Breast epithelium (tissue), 4 donors: ENCODE results near the gene UBASH3B. TPM values are rescaled to one million over a fixed set of nuclear protein-coding genes. Genes with fewer than 3 reads are reported as not detected.

Experiments used
- DNase-seq, 2 donors: peaks; one replicate each; pipeline ENCODE4 v3.0.0-alpha.2; 2019; ENCODE audit warnings: low spot score in 2 of 2
- H3K27ac ChIP-seq, 2 donors: fragments of 200-600 bp; sonication (generic) in 1 of 2; one replicate each; pipeline ENCODE4 v1.5.1; 2016 to 2019; ENCODE audit warnings: mild to moderate bottlenecking in 1 of 2
- H3K27me3 ChIP-seq, 2 donors: fragments of 200-600 bp; sonication (generic) in 1 of 2; one replicate each; pipeline versions ENCODE4 v1.5.1 to v1.6.0; 2017 to 2019; ENCODE audit warnings: control low read depth in 1 of 2, mild to moderate bottlenecking in 1 of 2
- H3K36me3 ChIP-seq: fragments of 200-600 bp; one replicate; pipeline ENCODE4 v1.5.1; 2019
- H3K4me1 ChIP-seq, 2 donors: fragments of 200-600 bp; sonication (generic); one replicate each; pipeline ENCODE4 v1.5.1; 2016 to 2019; ENCODE audit warnings: control low read depth in 1 of 2
- H3K4me3 ChIP-seq, 3 donors: fragments of 200-600 bp; sonication (generic); 1 replicate in 2 of 3; 2 replicates in 1 of 3; pipeline ENCODE4 v1.5.1; 2016 to 2019; ENCODE audit warnings: mild to moderate bottlenecking in 3 of 3, moderate library complexity in 2 of 3
- H3K9me3 ChIP-seq, 2 donors: fragments of 200-600 bp; sonication (generic) in 1 of 2; one replicate each; pipeline ENCODE4 v1.5.1; 2016 to 2019; ENCODE audit warnings: control low read depth in 1 of 2
- CTCF ChIP-seq, 3 donors: fragments of 450-650 bp; IDR thresholded peaks; one replicate each; pipeline ENCODE4 v1.5.1; 2016 to 2017; ENCODE audit warnings: antibody characterized with exemption in 3 of 3, mild to moderate bottlenecking in 3 of 3, moderate library complexity in 3 of 3
- POLR2A ChIP-seq: fragments of 450-650 bp; IDR thresholded peaks from one replicate; pipeline ENCODE4 v1.6.1; 2016; ENCODE audit warnings: antibody characterized with exemption, mild to moderate bottlenecking, moderate library complexity
- POLR2AphosphoS5 ChIP-seq, 3 donors: sonication (generic); formaldehyde crosslinking; IDR thresholded peaks; one replicate each; pipeline ENCODE4 v1.6.1; 2017; ENCODE audit warnings: antibody characterized with exemption in 3 of 3
- intact Hi-C: fragments of 100-400 bp; cut with DNase I; formaldehyde crosslinking; loops from one replicate; pipeline ENCODE4 v1.15.1; 2023; ENCODE audit warnings: low total_unique reads
- total RNA-seq, 3 donors: library from RNA; depleted of rRNA; stranded (reverse); fragments of >200 nt; gene quantifications; one replicate each; pipeline ENCODE4 v1.1.0, GENCODE V29; 2016

Gene UBASH3B
- total RNA-seq, 3 donors from 2014 or later = 4.7 to 6.2 (median 4.8) TPM

DNA sequence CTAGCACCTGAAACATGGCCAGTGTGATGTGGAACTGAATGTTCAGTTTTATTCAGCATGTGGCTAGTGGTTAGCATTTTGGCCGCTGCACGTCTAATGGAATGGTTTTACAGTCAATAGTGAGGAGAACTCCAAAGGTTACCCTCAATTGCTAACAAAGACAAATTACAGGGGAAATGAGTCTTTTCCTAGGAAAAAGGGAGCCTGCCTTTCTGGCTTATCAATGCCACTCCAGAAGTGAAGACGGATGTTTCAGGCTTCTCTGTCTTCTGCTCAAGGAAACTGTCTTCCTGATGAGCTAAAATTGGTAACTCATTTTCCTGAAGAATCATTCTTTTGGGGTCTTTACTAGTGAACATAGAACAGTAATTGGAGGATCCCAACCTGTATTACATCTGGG, 98.5 kb downstream of the UBASH3B start:
- H3K4me1 ChIP-seq = no peaks in the 10 kb centered on the region
- TF ChIP-seq CTCF (IDR thresholded peaks at IDR 0.05) (no peak), POLR2A (no peak), POLR2AphosphoS5 (IDR thresholded peaks at IDR 0.05) (no peak)
- no peak overlapping the region for H3K27ac ChIP-seq
- no peak overlapping the region for H3K4me3 ChIP-seq
- no peaks in the 10 kb centered on the region for H3K9me3 ChIP-seq
- DNase-seq = no peak
- intact Hi-C loops = no loop called here
- H3K36me3 ChIP-seq = no peaks in the 10 kb centered on the region
- H3K27me3 ChIP-seq = no peaks in the 10 kb centered on the region

DNA sequence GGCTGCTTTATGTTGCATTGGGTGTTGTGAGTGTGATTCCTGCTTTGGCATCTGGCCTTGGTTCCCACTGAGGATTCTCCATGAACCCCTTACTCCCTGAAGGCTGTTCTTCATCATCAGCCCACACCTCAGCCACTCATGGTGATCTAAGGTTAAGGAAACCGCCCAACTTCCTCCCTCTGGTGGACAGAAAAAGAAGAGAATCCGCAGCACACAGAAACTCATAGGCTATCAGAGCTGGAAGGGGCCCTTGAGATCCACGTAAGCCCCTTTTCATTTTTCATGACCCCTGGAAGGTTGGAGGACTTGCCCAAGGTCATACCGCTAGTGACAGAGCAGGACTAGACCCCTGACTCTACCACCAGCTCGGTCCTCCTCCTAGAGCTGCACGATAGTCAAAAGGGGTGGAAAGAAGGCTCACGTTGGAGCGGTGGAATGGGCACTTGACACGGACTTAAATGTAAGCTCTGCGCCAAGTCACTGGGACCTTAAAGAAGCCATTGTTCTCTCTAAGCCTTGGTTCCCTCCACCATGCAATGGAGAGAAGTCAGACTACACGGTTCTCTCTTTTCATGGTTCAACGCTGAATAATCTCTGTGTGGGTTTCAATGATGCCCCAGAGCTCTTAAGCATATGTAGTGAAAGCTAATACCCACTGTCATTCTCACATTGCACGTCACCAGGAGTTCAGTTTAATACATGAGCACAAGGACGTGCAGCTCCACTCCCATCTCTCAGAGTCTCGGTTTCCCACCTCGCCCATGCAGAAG, 99.2 kb downstream of the UBASH3B start:
- no peak for DNase-seq
- intact Hi-C loops = no loop called here

DNA sequence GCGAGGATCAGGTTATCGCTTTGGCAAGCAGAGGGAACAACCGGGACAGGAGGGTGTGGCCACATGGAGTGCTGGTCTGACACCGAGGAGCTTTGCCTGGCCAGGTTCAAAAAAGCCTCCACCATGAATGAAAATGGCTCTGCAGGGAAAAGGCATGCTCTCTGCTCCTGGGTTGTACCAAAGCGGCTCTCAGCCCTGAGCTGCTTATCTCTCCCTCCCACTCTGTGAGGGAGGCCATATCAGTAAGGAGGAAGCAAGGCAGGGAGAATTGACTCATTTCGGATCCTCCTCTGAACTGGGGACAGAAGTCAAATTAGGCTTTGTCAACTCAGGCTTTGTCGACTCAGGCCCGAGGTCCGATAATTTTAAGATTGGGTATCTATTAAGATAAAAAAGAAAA, 99.9 kb downstream of the UBASH3B start:
- intact Hi-C loops = no loop called here
- no peak for DNase-seq
- TF ChIP-seq POLR2A (no peak), POLR2AphosphoS5 (IDR thresholded peaks at IDR 0.05) (no peak), CTCF (IDR thresholded peaks at IDR 0.05) (no peak)

More for the DNA sequence above, 99.2 kb downstream of the UBASH3B start:
- H3K9me3 ChIP-seq = no peaks in the 10 kb centered on the region
- TF ChIP-seq CTCF (IDR thresholded peaks at IDR 0.05) (peak in 1 of 3 donors; percentile 14), POLR2A (no peak), POLR2AphosphoS5 (IDR thresholded peaks at IDR 0.05) (no peak)
- H3K4me3 ChIP-seq = no peak overlapping the region
- no peaks in the 10 kb centered on the region for H3K27me3 ChIP-seq
- H3K4me1 ChIP-seq = no peaks in the 10 kb centered on the region
- no peak overlapping the region for H3K27ac ChIP-seq
- H3K36me3 ChIP-seq = no peaks in the 10 kb centered on the region

DNA sequence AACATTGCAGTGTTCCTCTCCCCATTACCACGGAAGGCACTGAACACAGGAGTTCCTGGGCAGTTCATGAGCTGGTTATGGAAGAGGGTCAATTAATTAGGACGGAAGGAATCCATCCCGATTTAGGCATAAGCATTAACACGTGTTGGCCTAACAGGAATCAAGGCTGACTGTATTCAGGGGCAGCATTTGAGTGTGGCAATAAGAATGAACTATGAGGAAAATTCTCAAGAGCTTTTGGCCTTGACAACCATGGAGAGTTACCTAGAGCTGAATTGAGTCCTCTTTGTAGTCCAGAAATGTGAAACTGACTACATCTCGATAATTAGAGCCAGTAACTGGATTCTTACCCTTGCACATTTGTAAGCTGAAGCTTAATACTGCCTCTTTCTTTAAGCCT, 100.4 kb downstream of the UBASH3B start:
- Histone ChIP-seq H3K27ac (no peak overlapping the region), H3K36me3 (no peaks in the 10 kb centered on the region), H3K27me3 (no peaks in the 10 kb centered on the region), H3K9me3 (no peaks in the 10 kb centered on the region), H3K4me1 (no peaks in the 10 kb centered on the region), H3K4me3 (no peak overlapping the region)
- TF ChIP-seq POLR2A (no peak), POLR2AphosphoS5 (IDR thresholded peaks at IDR 0.05) (no peak), CTCF (IDR thresholded peaks at IDR 0.05) (no peak)
- intact Hi-C loops = no loop called here
- DNase-seq = no peak

More for the DNA sequence above, 99.9 kb downstream of the UBASH3B start:
- Histone ChIP-seq H3K27ac (no peak overlapping the region), H3K27me3 (no peaks in the 10 kb centered on the region), H3K36me3 (no peaks in the 10 kb centered on the region), H3K9me3 (no peaks in the 10 kb centered on the region), H3K4me3 (no peak overlapping the region), H3K4me1 (no peaks in the 10 kb centered on the region)

DNA sequence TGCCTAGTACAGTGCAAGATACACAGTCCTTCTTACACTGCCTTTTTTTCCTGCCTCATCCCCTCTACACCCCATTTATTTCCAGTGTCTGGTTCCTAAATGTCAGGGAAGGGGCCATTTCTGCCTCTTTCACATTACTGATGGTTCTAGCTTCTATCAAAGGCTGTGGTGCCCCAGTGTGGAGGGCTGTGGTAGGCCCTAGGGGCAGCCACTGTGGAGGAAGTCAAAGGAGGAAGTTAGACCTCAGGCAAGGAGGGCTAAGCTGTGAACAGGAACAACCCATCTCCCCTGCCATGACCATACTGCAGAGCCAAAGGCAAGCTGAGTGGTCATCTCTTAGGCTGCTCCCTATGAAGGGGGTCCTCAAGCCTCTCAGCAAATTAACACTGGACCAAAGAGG, 100.9 kb downstream of the UBASH3B start:
- intact Hi-C loops = no loop called here
- DNase-seq = no peak
- Histone ChIP-seq H3K4me1 (no peaks in the 10 kb centered on the region), H3K36me3 (no peaks in the 10 kb centered on the region), H3K27ac (no peak overlapping the region), H3K9me3 (no peaks in the 10 kb centered on the region), H3K27me3 (no peaks in the 10 kb centered on the region), H3K4me3 (no peak overlapping the region)
- TF ChIP-seq POLR2A = no peak
- no peak for TF ChIP-seq POLR2AphosphoS5 (IDR thresholded peaks at IDR 0.05)
- TF ChIP-seq CTCF (IDR thresholded peaks at IDR 0.05) = no peak
